HG03520 (cell line): ENCODE measurements around the gene BTNL2.
"Not testable (repeated sequence)": the region's sequence is repeated elsewhere in the genome, so short reads cannot be mapped to it uniquely, and the experiment has no call there.

Source experiments
- ATAC-seq: cut with Tn5 transposase; IDR thresholded peaks from one replicate; pipeline ENCODE4 v1.9.1; 2021; ENCODE audit warnings: mild to moderate bottlenecking, moderate library complexity; ENCODE audit not compliant: unreplicated experiment

Gene BTNL2

GRCh38 chr6:32371229-32371628 lies 35.8 kb downstream of the BTNL2 start:
- no peak for ATAC-seq

- ATAC-seq: no peak
These were observed 36.5 kb downstream of the BTNL2 start for GRCh38 chr6:32370505-32370904.

- no peak for ATAC-seq
These were observed 37.3 kb downstream of the BTNL2 start for GRCh38 chr6:32369660-32370059.

GRCh38 chr6:32367644-32368043 lies 39.3 kb downstream of the BTNL2 start:
- no peak for ATAC-seq

GRCh38 chr6:32359225-32359624 lies 47.8 kb downstream of the BTNL2 start:
- ATAC-seq: not testable (repeated sequence)

- ATAC-seq: not testable (repeated sequence)
These were observed 48.4 kb downstream of the BTNL2 start for GRCh38 chr6:32358548-32358947.

GRCh38 chr6:32355018-32355417 lies 52.0 kb downstream of the BTNL2 start:
- no peak for ATAC-seq

GRCh38 chr6:32353348-32353747 lies 53.6 kb downstream of the BTNL2 start:
- ATAC-seq: no peak
